BLaER1 (cell line): ENCODE data around the gene RASSF5.

ENCODE experiments used
- H3K27ac ChIP-seq: shearing (Covaris generic); formaldehyde crosslinking; 2 replicates; pipeline ENCODE4 v1.8.1; 2022
- H3K27me3 ChIP-seq: shearing (Covaris generic); formaldehyde crosslinking; 2 replicates; pipeline ENCODE4 v1.8.1; 2022
- H3K36me3 ChIP-seq: shearing (Covaris generic); formaldehyde crosslinking; 2 replicates; pipeline ENCODE4 v1.8.1; 2022
- H3K4me1 ChIP-seq: shearing (Covaris generic); formaldehyde crosslinking; 2 replicates; pipeline ENCODE4 v1.8.1; 2022
- H3K4me2 ChIP-seq: shearing (Covaris generic); formaldehyde crosslinking; 2 replicates; pipeline ENCODE4 v1.8.1; 2022
- H3K4me3 ChIP-seq: shearing (Covaris generic); formaldehyde crosslinking; 2 replicates; pipeline ENCODE4 v1.8.1; 2022
- H3K9ac ChIP-seq: shearing (Covaris generic); formaldehyde crosslinking; 2 replicates; pipeline ENCODE4 v1.8.1; 2022
- H3K9me3 ChIP-seq: shearing (Covaris generic); formaldehyde crosslinking; 2 replicates; pipeline ENCODE4 v1.8.1; 2022
- H4K20me1 ChIP-seq: shearing (Covaris generic); formaldehyde crosslinking; 2 replicates; pipeline ENCODE4 v1.8.1; 2022
- Cebpa-rat ChIP-seq: shearing (Covaris generic); IDR thresholded peaks from 2 replicates; pipeline ENCODE4 v1.8.1; 2022

Gene RASSF5

GRCh38 chr1:206507284-206508129, at the start of gene RASSF5:
TSS of gene RASSF5 (plus strand) at chr1:206507531. CDS start at chr1:206507603, 72 bp downstream.
- Histone ChIP-seq H3K4me2 (peak within 1 kb of the TSS; percentile 99), H3K9ac (peak within 1 kb of the TSS; percentile 83)

GRCh38 chr1:206459703-206460102, 47.6 kb upstream of the RASSF5 start:
- Histone ChIP-seq H3K27me3 (no peaks in the 10 kb centered on the region), H3K27ac (no peak overlapping the region), H4K20me1 (no peaks in the 10 kb centered on the region), H3K36me3 (peaks cover 91% of the 10 kb centered on the region), H3K9ac (no peak overlapping the region), H3K9me3 (no peaks in the 10 kb centered on the region), H3K4me3 (no peak overlapping the region), H3K4me1 (peaks cover 22% of the 10 kb centered on the region), H3K4me2 (no peak overlapping the region)
- no peak for TF ChIP-seq Cebpa-rat

More at GRCh38 chr1:206507284-206508129, at the start of gene RASSF5:
- peaks cover 95% of the 10 kb centered on the region for H3K4me1 ChIP-seq
- H3K9me3 ChIP-seq: no peaks in the 10 kb centered on the region
- peaks cover 29% of the 10 kb centered on the region for H3K27me3 ChIP-seq
- H4K20me1 ChIP-seq: peaks cover 50% of the 10 kb centered on the region
- H3K4me3 ChIP-seq: peak within 1 kb of the TSS; percentile 85
- no peaks in the 10 kb centered on the region for H3K36me3 ChIP-seq
- H3K27ac ChIP-seq: peak within 1 kb of the TSS; percentile 80
- TF ChIP-seq Cebpa-rat: no peak

- H3K4me3 ChIP-seq: no peak overlapping the region
- H4K20me1 ChIP-seq: no peaks in the 10 kb centered on the region
- no peaks in the 10 kb centered on the region for H3K9me3 ChIP-seq
- TF ChIP-seq Cebpa-rat: no peak
- H3K36me3 ChIP-seq: peaks cover 82% of the 10 kb centered on the region
- H3K4me2 ChIP-seq: peak overlapping the region; percentile 24; the same call in 1 of the 2 replicates
- no peak overlapping the region for H3K9ac ChIP-seq
- H3K27ac ChIP-seq: peak overlapping the region; percentile 35; the same call in 1 of the 2 replicates
- H3K4me1 ChIP-seq: peaks cover 27% of the 10 kb centered on the region
- no peaks in the 10 kb centered on the region for H3K27me3 ChIP-seq
Measured at GRCh38 chr1:206460836-206461426, 46.4 kb upstream of the RASSF5 start.

- Histone ChIP-seq H3K4me1 (peaks cover 36% of the 10 kb centered on the region), H3K4me3 (no peak overlapping the region), H3K9me3 (no peaks in the 10 kb centered on the region), H3K9ac (no peak overlapping the region), H3K27me3 (no peaks in the 10 kb centered on the region), H4K20me1 (no peaks in the 10 kb centered on the region), H3K36me3 (peaks cover 75% of the 10 kb centered on the region), H3K4me2 (no peak overlapping the region), H3K27ac (no peak overlapping the region)
- no peak for TF ChIP-seq Cebpa-rat
Measured at GRCh38 chr1:206461602-206462455, 45.5 kb upstream of the RASSF5 start.

- TF ChIP-seq Cebpa-rat: no peak
- no peaks in the 10 kb centered on the region for H3K27me3 ChIP-seq
Measured at GRCh38 chr1:206463137-206463536, 44.2 kb upstream of the RASSF5 start.

GRCh38 chr1:206463911-206464310, 43.4 kb upstream of the RASSF5 start:
- Histone ChIP-seq H3K4me3 (no peak overlapping the region), H3K4me1 (peaks cover 57% of the 10 kb centered on the region), H3K27ac (no peak overlapping the region), H3K36me3 (peaks cover 54% of the 10 kb centered on the region), H3K27me3 (no peaks in the 10 kb centered on the region), H3K9ac (no peak overlapping the region), H3K4me2 (no peak overlapping the region), H3K9me3 (no peaks in the 10 kb centered on the region), H4K20me1 (no peaks in the 10 kb centered on the region)
- TF ChIP-seq Cebpa-rat: no peak

More at GRCh38 chr1:206463137-206463536, 44.2 kb upstream of the RASSF5 start:
- Histone ChIP-seq H3K4me3 (no peak overlapping the region), H3K9me3 (no peaks in the 10 kb centered on the region), H3K4me2 (no peak overlapping the region), H3K36me3 (peaks cover 62% of the 10 kb centered on the region), H3K4me1 (peaks cover 49% of the 10 kb centered on the region), H3K9ac (no peak overlapping the region), H3K27ac (no peak overlapping the region), H4K20me1 (no peaks in the 10 kb centered on the region)

GRCh38 chr1:206464456-206464964, 42.8 kb upstream of the RASSF5 start:
- H3K27ac ChIP-seq: no peak overlapping the region
- no peak overlapping the region for H3K9ac ChIP-seq
- peaks cover 48% of the 10 kb centered on the region for H3K36me3 ChIP-seq
- H3K4me3 ChIP-seq: no peak overlapping the region
- peaks cover 63% of the 10 kb centered on the region for H3K4me1 ChIP-seq
- no peaks in the 10 kb centered on the region for H4K20me1 ChIP-seq
- TF ChIP-seq Cebpa-rat: no peak
- no peaks in the 10 kb centered on the region for H3K9me3 ChIP-seq
- no peaks in the 10 kb centered on the region for H3K27me3 ChIP-seq
- peak overlapping the region; percentile 21 for H3K4me2 ChIP-seq

GRCh38 chr1:206465951-206466350, 41.4 kb upstream of the RASSF5 start:
- Histone ChIP-seq H3K27me3 (no peaks in the 10 kb centered on the region), H3K27ac (no peak overlapping the region), H3K4me3 (no peak overlapping the region), H3K9ac (no peak overlapping the region), H3K4me1 (peaks cover 72% of the 10 kb centered on the region), H4K20me1 (no peaks in the 10 kb centered on the region), H3K36me3 (peaks cover 35% of the 10 kb centered on the region), H3K4me2 (peak overlapping the region; percentile 100; the same call in 1 of the 2 replicates), H3K9me3 (no peaks in the 10 kb centered on the region)
- TF ChIP-seq Cebpa-rat: no peak

GRCh38 chr1:206466840-206467649, 40.3 kb upstream of the RASSF5 start:
- no peak for TF ChIP-seq Cebpa-rat
- H3K9ac ChIP-seq: no peak overlapping the region
- H3K36me3 ChIP-seq: peaks cover 28% of the 10 kb centered on the region
- peak overlapping the region; percentile 28; the same call in 1 of the 2 replicates for H3K27ac ChIP-seq
- H3K4me1 ChIP-seq: peaks cover 80% of the 10 kb centered on the region
- H3K4me2 ChIP-seq: peak overlapping the region; percentile 100
- no peaks in the 10 kb centered on the region for H4K20me1 ChIP-seq
- no peak overlapping the region for H3K4me3 ChIP-seq
- H3K27me3 ChIP-seq: no peaks in the 10 kb centered on the region
- no peaks in the 10 kb centered on the region for H3K9me3 ChIP-seq
